ENCODE results near the gene SIGLEC14. TPM values are rescaled to one million over a fixed set of nuclear protein-coding genes. Genes with fewer than 3 reads are reported as not detected.

SIGLEC14 gene
- total RNA-seq, 1 experiment from 2014 or later = not detected

GRCh38 chr19:51628153-51628939 lies 18.3 kb downstream of the SIGLEC14 start:
- ChIA-PET CTCF (no interaction called here), POLR2A (ENCODE audit: low non-redundant PET) (no interaction called here)
- Histone ChIP-seq H3K36me3 (ENCODE audit: insufficient read depth, low read length, poor library complexity, severe bottlenecking) (no peaks in the 10 kb centered on the region), H3K27ac (ENCODE audit: low read depth, low read length, poor library complexity, severe bottlenecking) (no peak overlapping the region), H3K4me1 (ENCODE audit: insufficient read depth, low read length, poor library complexity, severe bottlenecking) (no peaks in the 10 kb centered on the region), H3K9me3 (ENCODE audit: low read depth, low read length, poor library complexity, severe bottlenecking) (no peaks in the 10 kb centered on the region), H3K4me3 (ENCODE audit: low read depth, low read length, poor library complexity, severe bottlenecking) (no peak overlapping the region), H3K27me3 (replicated peaks; ENCODE audit: insufficient read depth, low read depth, low read length, poor library complexity) (peaks cover 56% of the 10 kb centered on the region)
- DNase-seq (ENCODE audit: low spot score) = no peak
- intact Hi-C loops (cut with micrococcal nuclease; ENCODE audit: unreplicated experiment) = loop anchor here (2.0 kb wide), 1 partner anchor 18 kb away; the partner anchor contains the start of gene SIGLEC14
- no TSS peak for BruUV-seq (replicated peaks)
- TF ChIP-seq CTCF (conservative IDR thresholded peaks at IDR 0.05; ENCODE audit: low read depth, low read length) (no peak), EZH2 (IDR thresholded peaks at IDR 0.05; ENCODE audit: borderline replicate concordance, low read depth, low read length, poor library complexity, severe bottlenecking) (no peak)

GRCh38 chr19:51627491-51628138 lies 19.0 kb downstream of the SIGLEC14 start:
- TF ChIP-seq EZH2 (IDR thresholded peaks at IDR 0.05; ENCODE audit: borderline replicate concordance, low read depth, low read length, poor library complexity, severe bottlenecking) (no peak), CTCF (conservative IDR thresholded peaks at IDR 0.05; ENCODE audit: low read depth, low read length) (no peak)
- H3K9me3 ChIP-seq (ENCODE audit: low read depth, low read length, poor library complexity, severe bottlenecking) = no peaks in the 10 kb centered on the region
- POLR2A ChIA-PET (ENCODE audit: low non-redundant PET) = no interaction called here
- intact Hi-C loops (cut with micrococcal nuclease; ENCODE audit: unreplicated experiment) = loop anchor here (2.0 kb wide), 1 partner anchor 19 kb away; the partner anchor contains the start of gene SIGLEC14
- peaks cover 57% of the 10 kb centered on the region for H3K27me3 ChIP-seq (replicated peaks; ENCODE audit: insufficient read depth, low read depth, low read length, poor library complexity)
- no TSS peak for BruUV-seq (replicated peaks)
- CTCF ChIA-PET = no interaction called here
- no peak for DNase-seq (ENCODE audit: low spot score)
- no peaks in the 10 kb centered on the region for H3K36me3 ChIP-seq (ENCODE audit: insufficient read depth, low read length, poor library complexity, severe bottlenecking)
- H3K4me1 ChIP-seq (ENCODE audit: insufficient read depth, low read length, poor library complexity, severe bottlenecking) = no peaks in the 10 kb centered on the region
- H3K4me3 ChIP-seq (ENCODE audit: low read depth, low read length, poor library complexity, severe bottlenecking) = no peak overlapping the region
- H3K27ac ChIP-seq (ENCODE audit: low read depth, low read length, poor library complexity, severe bottlenecking) = no peak overlapping the region

- BruUV-seq (replicated peaks) = no TSS peak
- Histone ChIP-seq H3K27me3 (replicated peaks; ENCODE audit: insufficient read depth, low read depth, low read length, poor library complexity) (peaks cover 56% of the 10 kb centered on the region), H3K27ac (ENCODE audit: low read depth, low read length, poor library complexity, severe bottlenecking) (no peak overlapping the region), H3K36me3 (ENCODE audit: insufficient read depth, low read length, poor library complexity, severe bottlenecking) (no peaks in the 10 kb centered on the region), H3K9me3 (ENCODE audit: low read depth, low read length, poor library complexity, severe bottlenecking) (no peaks in the 10 kb centered on the region), H3K4me1 (ENCODE audit: insufficient read depth, low read length, poor library complexity, severe bottlenecking) (no peaks in the 10 kb centered on the region), H3K4me3 (ENCODE audit: low read depth, low read length, poor library complexity, severe bottlenecking) (no peak overlapping the region)
- TF ChIP-seq CTCF (conservative IDR thresholded peaks at IDR 0.05; ENCODE audit: low read depth, low read length) (no peak), EZH2 (IDR thresholded peaks at IDR 0.05; ENCODE audit: borderline replicate concordance, low read depth, low read length, poor library complexity, severe bottlenecking) (no peak)
- intact Hi-C loops (cut with micrococcal nuclease; ENCODE audit: unreplicated experiment) = no loop called here
- ChIA-PET POLR2A (ENCODE audit: low non-redundant PET) (no interaction called here), CTCF (no interaction called here)
- DNase-seq (ENCODE audit: low spot score) = no peak
Measured at GRCh38 chr19:51626675-51627074, 19.9 kb downstream of the SIGLEC14 start.
